Glutamatergic neuron (in vitro differentiated cells): ENCODE data around the gene IQCN. TPM values are rescaled to one million over a fixed set of nuclear protein-coding genes. Genes with fewer than 3 reads are reported as not detected.

Experiments
- DNase-seq: peaks from one replicate; pipeline ENCODE4 v3.0.0; 2022
- H3K27ac Mint-ChIP-seq: one replicate; pipeline ENCODE4 v1.8.0; 2020; ENCODE audit warnings: mild to moderate bottlenecking, mixed read lengths, inconsistent platforms; ENCODE audit not compliant: unreplicated experiment
- H3K27me3 Mint-ChIP-seq: one replicate; pipeline ENCODE4 v1.8.0; 2020; ENCODE audit warnings: mild to moderate bottlenecking, moderate library complexity, mixed read lengths, inconsistent platforms; ENCODE audit not compliant: unreplicated experiment
- H3K36me3 Mint-ChIP-seq: one replicate; pipeline ENCODE4 v1.8.0; 2020; ENCODE audit warnings: mild to moderate bottlenecking, mixed read lengths, inconsistent platforms; ENCODE audit not compliant: unreplicated experiment
- H3K4me1 Mint-ChIP-seq: one replicate; pipeline ENCODE4 v1.8.0; 2020; ENCODE audit warnings: mild to moderate bottlenecking, low read depth, mixed read lengths, inconsistent platforms; ENCODE audit not compliant: unreplicated experiment
- H3K4me3 Mint-ChIP-seq: one replicate; pipeline ENCODE4 v1.8.0; 2020; ENCODE audit warnings: mild to moderate bottlenecking, mixed read lengths, inconsistent platforms; ENCODE audit not compliant: unreplicated experiment
- H3K9me3 Mint-ChIP-seq: one replicate; pipeline ENCODE4 v1.8.0; 2020; ENCODE audit warnings: mild to moderate bottlenecking, moderate library complexity, mixed read lengths, inconsistent platforms; ENCODE audit not compliant: unreplicated experiment
- CTCF ChIP-seq: fragments of 200-600 bp; sonication (generic); IDR thresholded peaks from one replicate; pipeline ENCODE4 v1.5.0; 2021; ENCODE audit not compliant: partially characterized antibody, unreplicated experiment
- long read RNA-seq: library from polyadenylated mRNA; unstranded; transcript quantifications from one replicate; pipeline ENCODE4 v2.0.0, GENCODE V29; 2020; ENCODE audit not compliant: unreplicated experiment
- total RNA-seq: library from RNA; stranded (reverse); fragmentation: NEBNext Ultra II Directional; extraction: Animal tissue kit (Norgen Biotek cat#: 25700); gene quantifications from one replicate; pipeline ENCODE4 v1.2.1, GENCODE V29; 2021; ENCODE audit not compliant: unreplicated experiment

The IQCN gene, protein sequence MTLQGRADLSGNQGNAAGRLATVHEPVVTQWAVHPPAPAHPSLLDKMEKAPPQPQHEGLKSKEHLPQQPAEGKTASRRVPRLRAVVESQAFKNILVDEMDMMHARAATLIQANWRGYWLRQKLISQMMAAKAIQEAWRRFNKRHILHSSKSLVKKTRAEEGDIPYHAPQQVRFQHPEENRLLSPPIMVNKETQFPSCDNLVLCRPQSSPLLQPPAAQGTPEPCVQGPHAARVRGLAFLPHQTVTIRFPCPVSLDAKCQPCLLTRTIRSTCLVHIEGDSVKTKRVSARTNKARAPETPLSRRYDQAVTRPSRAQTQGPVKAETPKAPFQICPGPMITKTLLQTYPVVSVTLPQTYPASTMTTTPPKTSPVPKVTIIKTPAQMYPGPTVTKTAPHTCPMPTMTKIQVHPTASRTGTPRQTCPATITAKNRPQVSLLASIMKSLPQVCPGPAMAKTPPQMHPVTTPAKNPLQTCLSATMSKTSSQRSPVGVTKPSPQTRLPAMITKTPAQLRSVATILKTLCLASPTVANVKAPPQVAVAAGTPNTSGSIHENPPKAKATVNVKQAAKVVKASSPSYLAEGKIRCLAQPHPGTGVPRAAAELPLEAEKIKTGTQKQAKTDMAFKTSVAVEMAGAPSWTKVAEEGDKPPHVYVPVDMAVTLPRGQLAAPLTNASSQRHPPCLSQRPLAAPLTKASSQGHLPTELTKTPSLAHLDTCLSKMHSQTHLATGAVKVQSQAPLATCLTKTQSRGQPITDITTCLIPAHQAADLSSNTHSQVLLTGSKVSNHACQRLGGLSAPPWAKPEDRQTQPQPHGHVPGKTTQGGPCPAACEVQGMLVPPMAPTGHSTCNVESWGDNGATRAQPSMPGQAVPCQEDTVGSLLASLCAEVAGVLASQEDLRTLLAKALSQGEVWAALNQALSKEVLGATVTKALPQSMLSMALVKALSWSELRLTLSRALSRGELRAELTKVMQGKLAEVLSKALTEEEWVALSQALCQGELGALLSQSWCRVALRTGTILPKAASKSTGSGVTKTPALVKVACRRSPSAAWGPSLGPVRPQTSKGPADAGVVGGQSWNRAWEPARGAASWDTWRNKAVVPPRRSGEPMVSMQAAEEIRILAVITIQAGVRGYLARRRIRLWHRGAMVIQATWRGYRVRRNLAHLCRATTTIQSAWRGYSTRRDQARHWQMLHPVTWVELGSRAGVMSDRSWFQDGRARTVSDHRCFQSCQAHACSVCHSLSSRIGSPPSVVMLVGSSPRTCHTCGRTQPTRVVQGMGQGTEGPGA (N-terminal part only)
- total RNA-seq: 23.6 TPM
- long read RNA-seq, full-length matches to known transcripts: 1 of 1 reads
- long read RNA-seq, partial matches to known transcripts: 0 of 1 reads
- long read RNA-seq, other reads (novel, unspliced or antisense): 0 of 1 reads

GRCh38 chr19:18274219-18274780, at the start of gene IQCN:
IQCN (minus strand) TSS chr19:18274452; CDS start chr19:18269478, 4,974 bp downstream.
- peak within 1 kb of the TSS; percentile 28 for H3K27ac Mint-ChIP-seq
- peaks cover 4% of the 10 kb centered on the region for H3K4me1 Mint-ChIP-seq
- no peak for DNase-seq
- no peak for TF ChIP-seq CTCF
- H3K27me3 Mint-ChIP-seq: peaks cover 9% of the 10 kb centered on the region
- no peak within 1 kb of the TSS for H3K4me3 Mint-ChIP-seq
- H3K9me3 Mint-ChIP-seq: peaks cover 11% of the 10 kb centered on the region
- H3K36me3 Mint-ChIP-seq: peaks cover 2% of the 10 kb centered on the region

GRCh38 chr19:18322759-18323460, 48.7 kb upstream of the IQCN start, which contains the start of gene LSM4:
LSM4 (minus strand) TSS chr19:18323076; CDS start chr19:18323020, 56 bp downstream.
- H3K27me3 Mint-ChIP-seq: peaks cover 5% of the 10 kb centered on the region
- H3K4me3 Mint-ChIP-seq: peak within 1 kb of the TSS; percentile 95
- no peaks in the 10 kb centered on the region for H3K36me3 Mint-ChIP-seq
- peaks cover 6% of the 10 kb centered on the region for H3K9me3 Mint-ChIP-seq
- TF ChIP-seq CTCF: no peak
- peaks cover 22% of the 10 kb centered on the region for H3K4me1 Mint-ChIP-seq
- H3K27ac Mint-ChIP-seq: peak within 1 kb of the TSS; percentile 96
- peak; percentile 99 for DNase-seq

DNA sequence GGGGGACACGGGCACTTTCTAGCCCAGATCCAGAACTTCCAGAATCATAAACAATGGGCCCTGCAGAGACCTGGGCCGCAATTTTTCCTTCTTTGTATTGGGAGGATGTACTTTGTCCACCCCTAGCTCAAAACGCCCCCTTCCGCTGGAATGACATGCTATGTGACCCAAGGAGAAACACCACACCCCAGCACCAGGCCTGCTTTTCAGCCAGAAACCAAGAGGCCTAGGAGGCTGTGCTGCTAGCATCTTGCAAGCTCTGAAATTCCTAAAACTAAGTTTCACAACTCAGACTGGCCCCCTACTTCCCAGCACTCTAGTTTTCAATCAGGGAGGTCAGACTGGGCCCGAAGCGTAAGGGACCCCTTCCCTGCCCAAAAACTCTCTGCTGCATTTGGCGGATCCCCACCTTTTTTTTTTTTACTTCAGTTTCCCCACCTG, 48.1 kb upstream of the IQCN start:
- H3K27me3 Mint-ChIP-seq: peaks cover 5% of the 10 kb centered on the region
- TF ChIP-seq CTCF: no peak
- peaks cover 6% of the 10 kb centered on the region for H3K9me3 Mint-ChIP-seq
- H3K4me1 Mint-ChIP-seq: peaks cover 22% of the 10 kb centered on the region
- H3K36me3 Mint-ChIP-seq: no peaks in the 10 kb centered on the region
- peak overlapping the region; percentile 93 for H3K4me3 Mint-ChIP-seq
- peak; percentile 70 for DNase-seq
- peak overlapping the region; percentile 89 for H3K27ac Mint-ChIP-seq

DNA sequence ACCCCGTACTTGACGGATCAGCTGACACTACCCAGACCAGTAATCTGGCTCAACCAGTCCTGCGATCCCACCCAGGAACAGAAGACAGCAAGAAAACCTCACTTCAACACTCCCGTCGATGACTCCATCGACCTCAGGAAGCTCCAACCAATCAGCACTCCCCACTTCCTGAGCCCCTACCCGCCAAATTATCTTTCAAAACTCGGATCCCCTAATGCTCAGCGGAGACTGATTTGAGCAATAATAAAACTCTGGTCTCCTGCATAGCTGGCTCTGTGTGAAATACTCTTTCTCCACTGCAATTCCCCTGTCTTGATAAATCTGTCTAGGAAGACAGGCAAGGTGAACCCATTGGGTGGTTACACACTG, 47.5 kb upstream of the IQCN start:
- Mint-ChIP-seq H3K36me3 (no peaks in the 10 kb centered on the region), H3K9me3 (peaks cover 6% of the 10 kb centered on the region), H3K4me1 (peaks cover 22% of the 10 kb centered on the region), H3K4me3 (peak overlapping the region; percentile 93), H3K27ac (peak overlapping the region; percentile 89), H3K27me3 (peaks cover 5% of the 10 kb centered on the region)
- TF ChIP-seq CTCF: no peak
- no peak for DNase-seq
